ENCODE results near the gene STK11IP. TPM values are rescaled to one million over a fixed set of nuclear protein-coding genes. Genes with fewer than 3 reads are reported as not detected.

STK11IP gene
- 10 to 100 TPM; 26.4 to 27.5 TPM for total RNA-seq

DNA sequence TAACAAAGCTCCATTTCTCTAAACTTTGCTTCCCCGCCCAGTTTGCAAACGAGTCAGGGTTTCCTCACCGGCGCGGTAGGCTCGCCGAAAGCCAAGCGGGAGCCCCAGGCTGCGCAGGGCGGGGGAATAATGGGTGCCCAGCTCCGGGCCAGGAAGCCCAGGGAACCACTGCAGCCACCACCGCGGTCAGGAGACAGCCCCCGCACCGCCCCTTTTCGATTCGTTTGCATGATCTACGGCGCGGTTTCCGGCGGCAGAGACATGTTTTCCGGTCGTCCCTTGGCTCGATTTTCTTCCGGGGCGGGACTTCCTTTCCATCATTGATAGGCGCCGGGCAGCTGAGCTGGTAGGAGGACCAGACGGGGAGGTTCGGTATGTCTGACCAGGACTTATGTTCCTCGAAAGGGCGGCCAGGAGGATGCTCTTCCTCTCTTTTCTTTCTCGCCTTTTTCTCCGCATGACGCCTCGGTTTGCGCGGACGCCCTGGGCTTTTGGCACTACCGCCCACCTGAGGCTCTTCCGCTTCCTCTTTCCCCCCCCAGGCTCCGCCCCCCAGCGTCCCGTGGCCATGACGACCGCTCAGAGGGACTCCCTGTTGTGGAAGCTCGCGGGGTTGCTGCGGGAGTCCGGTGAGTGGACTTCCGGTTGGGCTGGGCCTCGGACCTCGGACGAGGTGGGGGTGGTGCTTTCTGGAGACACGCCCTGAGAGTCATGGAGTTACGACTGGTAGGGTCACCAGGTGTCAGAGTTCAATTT lies at the start of gene STK11IP:
TSS of gene STK11IP (plus strand) at position 306 of the 756 bp plus-strand sequence. CDS start at position 569, 263 bp downstream.
- ChIA-PET POLR2A (interaction anchor here (1.2 to 1.4 kb wide), 2 partner anchors 55 to 144 kb away, joined by 3 to 4 read pairs; no protein-coding TSS in a partner anchor), CTCF (interaction anchor here (1.1 to 3.2 kb wide), 10 partner anchors 38 to 195 kb away, joined by 3 to 20 read pairs (median 4); partner anchors contain the start of gene CHPF)
- no peaks in the 10 kb centered on the region for H3K9me3 Mint-ChIP-seq
- peaks cover 22% of the 10 kb centered on the region for H3K4me1 Mint-ChIP-seq (ENCODE audit: low read depth)
- H3K4me3 Mint-ChIP-seq = peak within 1 kb of the TSS; percentile 95
- ATAC-seq (peak; percentile 94), DNase-seq (peak; percentile 97)
- no peaks in the 10 kb centered on the region for H3K27me3 Mint-ChIP-seq
- H3K27ac Mint-ChIP-seq = peak within 1 kb of the TSS; percentile 98
- TF ChIP-seq, protein P1, sequence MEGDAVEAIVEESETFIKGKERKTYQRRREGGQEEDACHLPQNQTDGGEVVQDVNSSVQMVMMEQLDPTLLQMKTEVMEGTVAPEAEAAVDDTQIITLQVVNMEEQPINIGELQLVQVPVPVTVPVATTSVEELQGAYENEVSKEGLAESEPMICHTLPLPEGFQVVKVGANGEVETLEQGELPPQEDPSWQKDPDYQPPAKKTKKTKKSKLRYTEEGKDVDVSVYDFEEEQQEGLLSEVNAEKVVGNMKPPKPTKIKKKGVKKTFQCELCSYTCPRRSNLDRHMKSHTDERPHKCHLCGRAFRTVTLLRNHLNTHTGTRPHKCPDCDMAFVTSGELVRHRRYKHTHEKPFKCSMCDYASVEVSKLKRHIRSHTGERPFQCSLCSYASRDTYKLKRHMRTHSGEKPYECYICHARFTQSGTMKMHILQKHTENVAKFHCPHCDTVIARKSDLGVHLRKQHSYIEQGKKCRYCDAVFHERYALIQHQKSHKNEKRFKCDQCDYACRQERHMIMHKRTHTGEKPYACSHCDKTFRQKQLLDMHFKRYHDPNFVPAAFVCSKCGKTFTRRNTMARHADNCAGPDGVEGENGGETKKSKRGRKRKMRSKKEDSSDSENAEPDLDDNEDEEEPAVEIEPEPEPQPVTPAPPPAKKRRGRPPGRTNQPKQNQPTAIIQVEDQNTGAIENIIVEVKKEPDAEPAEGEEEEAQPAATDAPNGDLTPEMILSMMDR (IDR thresholded peaks at IDR 0.05) = no peak
- peaks cover 5% of the 10 kb centered on the region for H3K36me3 Mint-ChIP-seq (ENCODE audit: low read depth)
- intact Hi-C loops (cut with micrococcal nuclease) = loop anchor here (5.0 kb wide), 1 partner anchor 55 kb away; the partner anchor contains the start of genes CHPF and TMEM198

GRCh38 chr2:219548990-219549389 lies 48.7 kb upstream of the STK11IP start:
- no peaks in the 10 kb centered on the region for H3K9me3 Mint-ChIP-seq
- ATAC-seq = no peak
- TF ChIP-seq, protein P1 (IDR thresholded peaks at IDR 0.05) = no peak
- peaks cover 37% of the 10 kb centered on the region for H3K27me3 Mint-ChIP-seq
- POLR2A ChIA-PET = no interaction called here
- H3K4me3 Mint-ChIP-seq = no peak overlapping the region
- CTCF ChIA-PET = interaction anchor here (1.0 to 2.4 kb wide), 3 partner anchors 11 to 54 kb away, joined by 3 to 16 read pairs (median 3); a partner anchor contains a TSS
- no peaks in the 10 kb centered on the region for H3K36me3 Mint-ChIP-seq (ENCODE audit: low read depth)
- no peak overlapping the region for H3K27ac Mint-ChIP-seq
- intact Hi-C loops (cut with micrococcal nuclease) = no loop called here
- DNase-seq = no peak
- H3K4me1 Mint-ChIP-seq (ENCODE audit: low read depth) = peaks cover 7% of the 10 kb centered on the region

DNA sequence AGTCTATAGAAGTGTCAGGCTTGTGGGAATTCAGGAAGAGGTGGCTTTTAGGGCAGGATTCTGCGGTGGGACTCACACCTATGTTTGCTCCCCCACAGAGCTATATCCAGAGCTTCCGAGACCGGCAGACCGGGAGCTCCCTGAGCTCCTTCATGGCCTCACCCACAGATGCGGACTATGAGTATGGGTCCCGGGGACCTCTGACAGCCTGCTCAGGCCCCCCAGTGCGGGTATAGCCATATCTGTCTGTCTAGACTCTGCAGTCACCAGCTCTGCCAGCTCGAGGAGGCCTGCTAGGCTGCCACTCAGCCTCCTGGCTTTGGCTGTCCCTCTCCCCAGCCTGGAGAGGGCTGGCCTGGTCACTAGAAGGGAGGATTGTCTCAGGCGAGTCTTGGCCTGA lies 48.0 kb upstream of the STK11IP start:
- ChIA-PET POLR2A (no interaction called here), CTCF (interaction anchor here (1.0 to 2.4 kb wide), 2 partner anchors 11 to 54 kb away, joined by 3 to 16 read pairs; a partner anchor contains a TSS)
- peaks cover 42% of the 10 kb centered on the region for H3K27me3 Mint-ChIP-seq
- DNase-seq (no peak), ATAC-seq (no peak)
- H3K4me1 Mint-ChIP-seq (ENCODE audit: low read depth) = peaks cover 3% of the 10 kb centered on the region
- no peaks in the 10 kb centered on the region for H3K9me3 Mint-ChIP-seq
- H3K36me3 Mint-ChIP-seq (ENCODE audit: low read depth) = no peaks in the 10 kb centered on the region
- H3K27ac Mint-ChIP-seq = no peak overlapping the region
- no peak overlapping the region for H3K4me3 Mint-ChIP-seq
- intact Hi-C loops (cut with micrococcal nuclease) = no loop called here
- TF ChIP-seq, protein P1 (IDR thresholded peaks at IDR 0.05) = no peak

DNA sequence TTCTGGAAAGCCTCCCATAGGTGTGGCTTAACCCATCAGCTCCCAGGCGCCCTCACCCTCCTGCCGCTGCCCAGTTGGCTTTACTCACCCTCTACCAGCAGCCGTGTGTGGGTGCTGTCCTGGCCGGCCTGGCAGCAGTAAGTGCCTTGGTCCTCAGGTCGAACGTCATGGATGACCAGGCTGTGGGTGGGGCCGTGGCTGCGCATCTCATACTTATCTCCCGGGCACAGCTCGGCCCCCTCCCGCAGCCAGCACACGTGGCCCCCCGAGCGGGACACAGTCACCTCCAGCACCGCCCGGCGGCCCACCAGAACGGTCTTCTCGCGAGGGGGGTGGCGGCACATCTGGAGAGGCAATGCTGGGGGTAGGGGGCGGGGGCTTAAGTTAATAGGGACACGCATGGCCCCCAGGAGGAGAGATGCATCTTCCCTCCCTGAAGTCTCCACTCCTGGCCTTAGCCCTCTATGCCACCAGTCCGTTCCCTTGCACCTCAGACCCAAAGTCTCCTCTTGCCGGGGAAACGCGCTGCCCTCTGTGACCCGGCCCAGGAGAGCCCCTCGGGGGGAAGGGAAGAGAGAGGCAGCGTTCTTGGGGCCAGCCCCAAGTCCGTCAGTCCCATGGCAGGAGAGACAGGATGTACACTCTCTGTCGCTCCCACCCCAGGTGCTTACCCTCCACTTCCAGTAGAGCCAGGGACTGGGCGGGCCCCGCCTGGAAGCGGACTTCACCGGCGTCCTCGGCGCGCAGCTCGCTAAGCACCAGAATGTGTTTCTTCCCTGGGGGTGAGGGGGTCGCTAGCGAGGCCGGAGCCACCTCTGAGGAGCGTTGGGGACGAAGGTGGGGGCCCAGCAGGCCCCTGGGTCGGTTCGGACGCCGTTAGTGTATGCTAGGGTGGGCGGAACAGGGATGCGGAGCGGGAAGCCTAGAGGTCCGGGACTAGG lies 45.9 kb upstream of the STK11IP start:
- Mint-ChIP-seq H3K36me3 (ENCODE audit: low read depth) (no peaks in the 10 kb centered on the region), H3K27ac (no peak overlapping the region), H3K4me1 (ENCODE audit: low read depth) (no peaks in the 10 kb centered on the region), H3K9me3 (no peaks in the 10 kb centered on the region), H3K27me3 (peaks cover 40% of the 10 kb centered on the region), H3K4me3 (peak overlapping the region; percentile 74)
- ATAC-seq (peak; percentile 31), DNase-seq (peak; percentile 43)
- ChIA-PET POLR2A (interaction anchor here (0.7 to 1.2 kb wide), 3 partner anchors 8 to 52 kb away, joined by 3 to 4 read pairs (median 3); partner anchors contain the start of genes CHPF, OBSL1 and TMEM198), CTCF (interaction anchor here (0.9 to 4.2 kb wide), 6 partner anchors 8 to 163 kb away, joined by 3 to 23 read pairs (median 5); no protein-coding TSS in a partner anchor)
- TF ChIP-seq, protein P1 (IDR thresholded peaks at IDR 0.05) = no peak
- intact Hi-C loops (cut with micrococcal nuclease) = no loop called here

Data from activated CD8-positive, alpha-beta T cell treated with anti-CD3 and anti-CD28 coated beads for 36 hours (primary cell).